Mammary epithelial cell (primary cell): Measurements from ENCODE around the gene SOD2.

Source experiments
- EZH2 ChIP-seq: IDR thresholded peaks from 2 replicates; pipeline ENCODE4 v1.6.1; 2012; ENCODE audit warnings: low read length, inconsistent platforms, borderline replicate concordance
- TF ChIP-seq, protein P1 (sequence below), 2 donors: IDR thresholded peaks in 1 of 2; conservative IDR thresholded peaks in 1 of 2; 2 replicates each; pipeline ENCODE4 v1.5.1; 2011 to 2012; ENCODE audit warnings: inconsistent platforms in 2 of 2, low read length in 2 of 2, mild to moderate bottlenecking in 2 of 2, control low read depth in 1 of 2, low read depth in 1 of 2; ENCODE audit not compliant: insufficient read depth in 1 of 2; ENCODE audit errors: extremely low read depth in 1 of 2

DNA sequence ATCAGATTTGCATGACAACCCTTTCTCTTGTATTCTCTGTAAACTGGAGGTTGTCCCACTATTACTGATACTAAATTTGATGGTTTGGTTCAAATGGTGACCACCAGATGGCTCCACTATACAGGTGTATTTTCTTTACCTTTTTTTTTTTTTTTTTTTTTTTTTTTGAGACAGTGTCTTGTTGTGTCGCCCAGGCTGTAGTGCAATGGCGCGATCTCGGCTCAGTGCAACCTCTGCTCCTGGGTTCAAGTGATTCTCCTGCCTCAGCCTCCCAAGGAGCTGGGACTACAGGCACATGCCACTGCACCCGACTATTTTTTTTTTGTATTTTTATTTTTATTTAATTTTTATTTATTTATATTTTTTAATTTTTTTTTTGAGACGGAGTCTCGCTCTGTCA is 27.7 kb upstream of the SOD2 start:
- TF ChIP-seq, protein P1, sequence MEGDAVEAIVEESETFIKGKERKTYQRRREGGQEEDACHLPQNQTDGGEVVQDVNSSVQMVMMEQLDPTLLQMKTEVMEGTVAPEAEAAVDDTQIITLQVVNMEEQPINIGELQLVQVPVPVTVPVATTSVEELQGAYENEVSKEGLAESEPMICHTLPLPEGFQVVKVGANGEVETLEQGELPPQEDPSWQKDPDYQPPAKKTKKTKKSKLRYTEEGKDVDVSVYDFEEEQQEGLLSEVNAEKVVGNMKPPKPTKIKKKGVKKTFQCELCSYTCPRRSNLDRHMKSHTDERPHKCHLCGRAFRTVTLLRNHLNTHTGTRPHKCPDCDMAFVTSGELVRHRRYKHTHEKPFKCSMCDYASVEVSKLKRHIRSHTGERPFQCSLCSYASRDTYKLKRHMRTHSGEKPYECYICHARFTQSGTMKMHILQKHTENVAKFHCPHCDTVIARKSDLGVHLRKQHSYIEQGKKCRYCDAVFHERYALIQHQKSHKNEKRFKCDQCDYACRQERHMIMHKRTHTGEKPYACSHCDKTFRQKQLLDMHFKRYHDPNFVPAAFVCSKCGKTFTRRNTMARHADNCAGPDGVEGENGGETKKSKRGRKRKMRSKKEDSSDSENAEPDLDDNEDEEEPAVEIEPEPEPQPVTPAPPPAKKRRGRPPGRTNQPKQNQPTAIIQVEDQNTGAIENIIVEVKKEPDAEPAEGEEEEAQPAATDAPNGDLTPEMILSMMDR (conservative IDR thresholded peaks at IDR 0.05 in 1 of 2, IDR thresholded peaks at IDR 0.05 in 1 of 2; ENCODE audit: extremely low read depth in 1 of 2, insufficient read depth in 1 of 2, low read depth in 1 of 2, low read length in 2 of 2), result peak; percentile 49 to 52
- TF ChIP-seq EZH2, result no peak
